ENCODE results near the gene PIGR.

DNA sequence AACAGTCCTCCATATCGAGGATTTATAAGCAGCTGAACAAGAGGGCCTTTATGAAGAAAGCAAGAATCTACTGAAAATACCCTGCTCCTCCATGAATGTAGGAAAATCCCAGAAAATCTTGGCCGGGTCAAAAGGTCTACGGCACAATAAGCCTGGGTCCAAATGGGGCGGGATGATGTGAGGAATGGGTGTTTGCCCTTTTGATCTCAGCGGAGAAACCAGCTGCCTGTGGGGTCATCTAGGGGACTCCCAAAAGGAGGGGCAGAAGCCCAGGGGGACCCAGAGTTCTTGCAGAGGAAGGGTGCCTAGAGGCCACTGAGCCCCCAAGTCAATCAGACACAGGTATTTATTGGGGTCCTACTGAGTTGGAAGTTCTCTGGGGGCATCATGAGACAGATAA, 11.4 kb upstream of the PIGR start:
- TF ChIP-seq EZH2 (IDR thresholded peaks at IDR 0.05; ENCODE audit: borderline replicate concordance, low read depth, low read length, severe bottlenecking), result no peak
- TF ChIP-seq, protein P1, sequence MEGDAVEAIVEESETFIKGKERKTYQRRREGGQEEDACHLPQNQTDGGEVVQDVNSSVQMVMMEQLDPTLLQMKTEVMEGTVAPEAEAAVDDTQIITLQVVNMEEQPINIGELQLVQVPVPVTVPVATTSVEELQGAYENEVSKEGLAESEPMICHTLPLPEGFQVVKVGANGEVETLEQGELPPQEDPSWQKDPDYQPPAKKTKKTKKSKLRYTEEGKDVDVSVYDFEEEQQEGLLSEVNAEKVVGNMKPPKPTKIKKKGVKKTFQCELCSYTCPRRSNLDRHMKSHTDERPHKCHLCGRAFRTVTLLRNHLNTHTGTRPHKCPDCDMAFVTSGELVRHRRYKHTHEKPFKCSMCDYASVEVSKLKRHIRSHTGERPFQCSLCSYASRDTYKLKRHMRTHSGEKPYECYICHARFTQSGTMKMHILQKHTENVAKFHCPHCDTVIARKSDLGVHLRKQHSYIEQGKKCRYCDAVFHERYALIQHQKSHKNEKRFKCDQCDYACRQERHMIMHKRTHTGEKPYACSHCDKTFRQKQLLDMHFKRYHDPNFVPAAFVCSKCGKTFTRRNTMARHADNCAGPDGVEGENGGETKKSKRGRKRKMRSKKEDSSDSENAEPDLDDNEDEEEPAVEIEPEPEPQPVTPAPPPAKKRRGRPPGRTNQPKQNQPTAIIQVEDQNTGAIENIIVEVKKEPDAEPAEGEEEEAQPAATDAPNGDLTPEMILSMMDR (IDR thresholded peaks at IDR 0.05; ENCODE audit: borderline replicate concordance, extremely low read depth, low read length, poor library complexity, severe bottlenecking), result no peak

All from DND-41 (cell line).